WTC11 (cell line): Measurements from ENCODE around the gene WWOX. TPM values are rescaled to one million over a fixed set of nuclear protein-coding genes. Genes with fewer than 3 reads are reported as not detected.

ENCODE experiments used
- ATAC-seq: fragments of 200-7000 bp; cut with Tn5 transposase; 2 replicates; pipeline ENCODE4 v1.10.0; 2021; ENCODE audit warnings: mild to moderate bottlenecking, moderate library complexity
- CTCF ChIA-PET: fragments of 300-600 bp; sonication (Branson Sonifier 250); formaldehyde crosslinking; loops from one replicate; lab custom pipeline; 2021; ENCODE audit warnings: antibody characterized with exemption; lab: Charles Lee
- POLR2A ChIA-PET: fragments of 350-600 bp; sonication (Branson Sonifier 250); formaldehyde crosslinking; loops from one replicate; lab custom pipeline; 2021; ENCODE audit warnings: antibody characterized with exemption; lab: Charles Lee
- DNase-seq: peaks from one replicate; pipeline ENCODE4 v3.0.0; 2021; ENCODE audit warnings: low spot score
- H3K27ac Mint-ChIP-seq: 2 replicates; pipeline ENCODE4 v1.8.0; 2021; ENCODE audit warnings: mixed read lengths
- H3K27me3 Mint-ChIP-seq: 2 replicates; pipeline ENCODE4 v1.8.0; 2021; ENCODE audit warnings: low read depth, mild to moderate bottlenecking, moderate library complexity, mixed read lengths
- H3K36me3 Mint-ChIP-seq: 2 replicates; pipeline ENCODE4 v1.8.0; 2021; ENCODE audit warnings: mixed read lengths
- H3K4me1 Mint-ChIP-seq: 2 replicates; pipeline ENCODE4 v1.8.0; 2022; ENCODE audit warnings: mixed read lengths
- H3K4me3 Mint-ChIP-seq: 2 replicates; pipeline ENCODE4 v1.8.0; 2021; ENCODE audit warnings: mild to moderate bottlenecking, moderate library complexity, mixed read lengths
- H3K9me3 Mint-ChIP-seq: 2 replicates; pipeline ENCODE4 v1.8.0; 2021; ENCODE audit warnings: mixed read lengths
- ARID4B ChIP-seq: sonication (generic); formaldehyde crosslinking; IDR thresholded peaks from 2 replicates; pipeline ENCODE4 v1.8.0; 2023; ENCODE audit warnings: missing genetic modification reagents, mild to moderate bottlenecking, borderline replicate concordance
- E2F5 ChIP-seq: sonication (generic); formaldehyde crosslinking; IDR thresholded peaks from 2 replicates; pipeline ENCODE4 v1.8.1; 2022; ENCODE audit warnings: mild to moderate bottlenecking, moderate library complexity, missing genetic modification reagents
- EMX1 ChIP-seq: fragments of 250-450 bp; sonication (Bioruptor Pico); IDR thresholded peaks from 2 replicates; pipeline ENCODE4 v1.8.0; 2021; ENCODE audit warnings: mild to moderate bottlenecking
- GTF2I ChIP-seq: fragments of 250-450 bp; sonication (Bioruptor Pico); conservative IDR thresholded peaks from 2 replicates; pipeline ENCODE4 v1.4.0; 2021; ENCODE audit warnings: mild to moderate bottlenecking
- NFATC4 ChIP-seq: fragments of 250-450 bp; sonication (Bioruptor Pico); IDR thresholded peaks from 2 replicates; pipeline ENCODE4 v1.9.0; 2021; ENCODE audit warnings: mild to moderate bottlenecking
- NR1H2 ChIP-seq: sonication (generic); formaldehyde crosslinking; IDR thresholded peaks from 2 replicates; pipeline ENCODE4 v1.9.0; 2021; ENCODE audit warnings: mild to moderate bottlenecking, moderate library complexity, missing genetic modification reagents
- PRRX2 ChIP-seq: fragments of 250-450 bp; sonication (Bioruptor Pico); IDR thresholded peaks from 2 replicates; pipeline ENCODE4 v1.8.0; 2021; ENCODE audit warnings: mild to moderate bottlenecking
- RELA ChIP-seq: sonication (generic); formaldehyde crosslinking; IDR thresholded peaks from 2 replicates; pipeline ENCODE4 v1.8.1; 2022; ENCODE audit warnings: missing genetic modification reagents, mild to moderate bottlenecking, borderline replicate concordance
- RORB ChIP-seq: fragments of 250-450 bp; sonication (Bioruptor Pico); IDR thresholded peaks from 2 replicates; pipeline ENCODE4 v1.9.0; 2021; ENCODE audit warnings: mild to moderate bottlenecking
- ZNF121 ChIP-seq: sonication (generic); formaldehyde crosslinking; IDR thresholded peaks from 2 replicates; pipeline ENCODE4 v1.8.0; 2023; ENCODE audit warnings: missing genetic modification reagents
- ZNF423 ChIP-seq: fragments of 250-450 bp; sonication (Bioruptor Pico); IDR thresholded peaks from 2 replicates; pipeline ENCODE4 v2.1.2; 2022; ENCODE audit warnings: mild to moderate bottlenecking, moderate library complexity
- total RNA-seq: library from RNA; stranded (reverse); gene quantifications from 3 replicates; pipeline ENCODE4 v1.2.3, GENCODE V29; 2021
- TF ChIP-seq, protein P1 (sequence below): fragments of 250-450 bp; sonication (Bioruptor Pico); conservative IDR thresholded peaks from 2 replicates; pipeline ENCODE4 v1.9.0; 2021; ENCODE audit warnings: mild to moderate bottlenecking
- TF ChIP-seq, protein P2 (sequence below): sonication (generic); formaldehyde crosslinking; IDR thresholded peaks from 2 replicates; pipeline ENCODE4 v1.8.1; 2023; ENCODE audit warnings: mild to moderate bottlenecking, missing genetic modification reagents
- TF ChIP-seq, protein P3 (sequence below): sonication (generic); formaldehyde crosslinking; IDR thresholded peaks from 2 replicates; pipeline ENCODE4 v1.8.1; 2023; ENCODE audit warnings: mild to moderate bottlenecking, missing genetic modification reagents, borderline replicate concordance
- TF ChIP-seq, protein P4 (sequence below): sonication (generic); formaldehyde crosslinking; IDR thresholded peaks from 2 replicates; pipeline ENCODE4 v1.8.1; 2023; ENCODE audit warnings: mild to moderate bottlenecking, missing genetic modification reagents, moderate library complexity

WWOX gene
- total RNA-seq, 1 experiment from 2014 or later: 15.7 TPM

DNA sequence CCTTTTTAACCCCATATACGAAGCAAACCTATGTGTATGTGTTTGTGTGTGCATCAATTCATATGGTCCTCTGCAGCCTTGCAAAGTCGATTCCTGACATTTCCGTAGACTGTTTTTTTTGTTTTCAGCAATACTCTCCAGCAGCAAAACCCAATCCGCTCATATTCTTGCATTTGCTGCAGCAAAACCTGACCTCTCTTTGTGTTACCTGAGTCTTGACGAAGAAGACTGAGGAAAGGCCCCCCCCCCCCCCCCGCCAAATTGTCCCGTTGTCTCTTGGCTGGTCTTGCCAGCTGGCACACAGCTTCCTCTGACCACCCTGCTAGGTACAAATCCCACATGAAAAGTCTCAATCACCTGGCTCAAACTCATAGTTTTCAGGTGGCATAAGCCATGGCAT lies 494.7 kb downstream of the WWOX start (continued):
- TF ChIP-seq ARID4B (CRISPR knock-in tag) (no peak), EMX1 (CRISPR knock-in tag) (no peak)

DNA sequence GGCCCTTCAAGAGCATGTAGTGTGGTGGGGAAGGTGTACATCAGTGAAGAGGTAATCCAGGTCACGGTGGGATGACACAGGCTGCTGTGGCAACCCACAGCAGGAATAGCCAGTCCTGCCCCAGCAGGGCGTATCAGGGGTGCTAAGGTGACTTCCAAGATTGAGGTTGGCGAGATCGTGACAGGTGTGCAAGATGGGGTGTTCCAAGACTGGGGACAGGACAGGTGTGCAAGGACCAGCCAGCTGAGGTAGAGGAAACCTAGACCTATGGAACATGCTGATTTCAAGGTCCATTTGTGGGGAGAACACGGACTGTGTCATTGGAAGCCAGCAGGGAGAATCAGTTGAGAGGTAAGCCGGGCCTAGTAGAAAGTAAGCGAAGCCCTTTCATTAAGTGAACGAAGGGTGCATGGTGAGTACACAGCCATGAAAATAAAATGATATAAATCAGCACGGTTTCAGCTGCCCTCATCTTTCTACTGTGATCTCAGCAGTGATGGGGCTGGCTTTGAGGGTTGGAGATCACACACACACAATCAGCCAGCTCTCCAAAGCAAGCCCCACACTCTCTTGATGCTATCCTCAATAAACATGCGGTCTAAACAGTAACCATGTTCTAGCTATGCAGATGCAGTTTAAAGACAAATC lies 497.0 kb downstream of the WWOX start:
- ChIA-PET CTCF (no interaction called here), POLR2A (no interaction called here)
- Mint-ChIP-seq H3K9me3 (peaks cover 7% of the 10 kb centered on the region), H3K36me3 (peaks cover 4% of the 10 kb centered on the region; the same call in 1 of the 2 replicates), H3K4me1 (peaks cover 47% of the 10 kb centered on the region), H3K27ac (no peak overlapping the region), H3K27me3 (no peaks in the 10 kb centered on the region), H3K4me3 (no peak overlapping the region)
- no peak for DNase-seq
- ATAC-seq: no peak
- TF ChIP-seq RORB (CRISPR knock-in tag): no peak
- TF ChIP-seq, protein P1, sequence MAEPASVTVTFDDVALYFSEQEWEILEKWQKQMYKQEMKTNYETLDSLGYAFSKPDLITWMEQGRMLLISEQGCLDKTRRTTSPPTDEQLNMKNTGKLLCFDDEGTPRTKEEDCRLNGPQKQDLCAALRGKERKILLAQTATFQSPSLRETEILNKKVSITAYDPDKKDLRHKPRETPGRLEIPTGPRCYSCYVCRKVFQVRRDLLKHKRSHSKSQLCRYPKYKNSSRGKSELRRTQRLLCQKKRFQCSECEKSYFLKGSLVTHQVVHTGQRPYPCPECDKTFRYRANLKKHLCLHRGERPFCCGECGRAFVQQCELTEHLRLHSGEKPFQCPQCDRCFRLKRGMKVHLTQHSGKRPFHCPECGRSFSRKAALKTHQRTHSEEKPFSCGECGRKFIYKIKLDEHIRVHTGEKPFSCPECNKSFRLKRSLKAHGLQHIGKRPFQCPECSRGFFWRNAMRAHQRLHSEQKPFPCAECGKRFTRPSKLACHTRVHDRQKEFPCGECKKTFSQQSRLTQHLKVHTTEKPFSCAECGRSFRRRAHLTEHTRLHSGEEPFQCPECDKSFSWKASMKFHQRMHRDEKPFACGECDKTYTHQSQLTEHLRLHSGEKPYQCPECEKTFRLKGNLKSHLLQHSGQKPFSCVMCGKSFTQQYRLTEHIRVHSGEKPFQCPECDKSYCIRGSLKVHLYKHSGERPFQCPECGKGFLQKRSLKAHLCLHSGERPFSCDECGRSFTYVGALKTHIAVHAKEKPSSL (CRISPR knock-in tag): no peak
- no peak for TF ChIP-seq RELA (CRISPR knock-in tag)
- TF ChIP-seq NR1H2 (CRISPR knock-in tag): no peak
- no peak for TF ChIP-seq PRRX2
- TF ChIP-seq ZNF423: no peak
- TF ChIP-seq ZNF121 (CRISPR knock-in tag): no peak
- TF ChIP-seq E2F5 (CRISPR knock-in tag): no peak
- no peak for TF ChIP-seq ARID4B (CRISPR knock-in tag)
- no peak for TF ChIP-seq NFATC4 (CRISPR knock-in tag)
- TF ChIP-seq, protein P2, sequence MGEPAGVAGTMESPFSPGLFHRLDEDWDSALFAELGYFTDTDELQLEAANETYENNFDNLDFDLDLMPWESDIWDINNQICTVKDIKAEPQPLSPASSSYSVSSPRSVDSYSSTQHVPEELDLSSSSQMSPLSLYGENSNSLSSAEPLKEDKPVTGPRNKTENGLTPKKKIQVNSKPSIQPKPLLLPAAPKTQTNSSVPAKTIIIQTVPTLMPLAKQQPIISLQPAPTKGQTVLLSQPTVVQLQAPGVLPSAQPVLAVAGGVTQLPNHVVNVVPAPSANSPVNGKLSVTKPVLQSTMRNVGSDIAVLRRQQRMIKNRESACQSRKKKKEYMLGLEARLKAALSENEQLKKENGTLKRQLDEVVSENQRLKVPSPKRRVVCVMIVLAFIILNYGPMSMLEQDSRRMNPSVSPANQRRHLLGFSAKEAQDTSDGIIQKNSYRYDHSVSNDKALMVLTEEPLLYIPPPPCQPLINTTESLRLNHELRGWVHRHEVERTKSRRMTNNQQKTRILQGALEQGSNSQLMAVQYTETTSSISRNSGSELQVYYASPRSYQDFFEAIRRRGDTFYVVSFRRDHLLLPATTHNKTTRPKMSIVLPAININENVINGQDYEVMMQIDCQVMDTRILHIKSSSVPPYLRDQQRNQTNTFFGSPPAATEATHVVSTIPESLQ: no peak
- TF ChIP-seq EMX1 (CRISPR knock-in tag): no peak
- TF ChIP-seq, protein P3, sequence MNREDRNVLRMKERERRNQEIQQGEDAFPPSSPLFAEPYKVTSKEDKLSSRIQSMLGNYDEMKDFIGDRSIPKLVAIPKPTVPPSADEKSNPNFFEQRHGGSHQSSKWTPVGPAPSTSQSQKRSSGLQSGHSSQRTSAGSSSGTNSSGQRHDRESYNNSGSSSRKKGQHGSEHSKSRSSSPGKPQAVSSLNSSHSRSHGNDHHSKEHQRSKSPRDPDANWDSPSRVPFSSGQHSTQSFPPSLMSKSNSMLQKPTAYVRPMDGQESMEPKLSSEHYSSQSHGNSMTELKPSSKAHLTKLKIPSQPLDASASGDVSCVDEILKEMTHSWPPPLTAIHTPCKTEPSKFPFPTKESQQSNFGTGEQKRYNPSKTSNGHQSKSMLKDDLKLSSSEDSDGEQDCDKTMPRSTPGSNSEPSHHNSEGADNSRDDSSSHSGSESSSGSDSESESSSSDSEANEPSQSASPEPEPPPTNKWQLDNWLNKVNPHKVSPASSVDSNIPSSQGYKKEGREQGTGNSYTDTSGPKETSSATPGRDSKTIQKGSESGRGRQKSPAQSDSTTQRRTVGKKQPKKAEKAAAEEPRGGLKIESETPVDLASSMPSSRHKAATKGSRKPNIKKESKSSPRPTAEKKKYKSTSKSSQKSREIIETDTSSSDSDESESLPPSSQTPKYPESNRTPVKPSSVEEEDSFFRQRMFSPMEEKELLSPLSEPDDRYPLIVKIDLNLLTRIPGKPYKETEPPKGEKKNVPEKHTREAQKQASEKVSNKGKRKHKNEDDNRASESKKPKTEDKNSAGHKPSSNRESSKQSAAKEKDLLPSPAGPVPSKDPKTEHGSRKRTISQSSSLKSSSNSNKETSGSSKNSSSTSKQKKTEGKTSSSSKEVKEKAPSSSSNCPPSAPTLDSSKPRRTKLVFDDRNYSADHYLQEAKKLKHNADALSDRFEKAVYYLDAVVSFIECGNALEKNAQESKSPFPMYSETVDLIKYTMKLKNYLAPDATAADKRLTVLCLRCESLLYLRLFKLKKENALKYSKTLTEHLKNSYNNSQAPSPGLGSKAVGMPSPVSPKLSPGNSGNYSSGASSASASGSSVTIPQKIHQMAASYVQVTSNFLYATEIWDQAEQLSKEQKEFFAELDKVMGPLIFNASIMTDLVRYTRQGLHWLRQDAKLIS (CRISPR knock-in tag): no peak
- TF ChIP-seq, protein P4, sequence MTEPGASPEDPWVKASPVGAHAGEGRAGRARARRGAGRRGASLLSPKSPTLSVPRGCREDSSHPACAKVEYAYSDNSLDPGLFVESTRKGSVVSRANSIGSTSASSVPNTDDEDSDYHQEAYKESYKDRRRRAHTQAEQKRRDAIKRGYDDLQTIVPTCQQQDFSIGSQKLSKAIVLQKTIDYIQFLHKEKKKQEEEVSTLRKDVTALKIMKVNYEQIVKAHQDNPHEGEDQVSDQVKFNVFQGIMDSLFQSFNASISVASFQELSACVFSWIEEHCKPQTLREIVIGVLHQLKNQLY (CRISPR knock-in tag): no peak
- no peak for TF ChIP-seq GTF2I
